NCI-H2107 (cell line): ENCODE measurements around the gene GPR137C.
A peak's percentile ranks its signal among the peaks of the same experiment; 100 is the strongest.

Experiments
- DNase-seq: peaks from one replicate; lab custom pipeline; 2025; lab: John Stamatoyannopoulos, UW

Gene GPR137C

DNA sequence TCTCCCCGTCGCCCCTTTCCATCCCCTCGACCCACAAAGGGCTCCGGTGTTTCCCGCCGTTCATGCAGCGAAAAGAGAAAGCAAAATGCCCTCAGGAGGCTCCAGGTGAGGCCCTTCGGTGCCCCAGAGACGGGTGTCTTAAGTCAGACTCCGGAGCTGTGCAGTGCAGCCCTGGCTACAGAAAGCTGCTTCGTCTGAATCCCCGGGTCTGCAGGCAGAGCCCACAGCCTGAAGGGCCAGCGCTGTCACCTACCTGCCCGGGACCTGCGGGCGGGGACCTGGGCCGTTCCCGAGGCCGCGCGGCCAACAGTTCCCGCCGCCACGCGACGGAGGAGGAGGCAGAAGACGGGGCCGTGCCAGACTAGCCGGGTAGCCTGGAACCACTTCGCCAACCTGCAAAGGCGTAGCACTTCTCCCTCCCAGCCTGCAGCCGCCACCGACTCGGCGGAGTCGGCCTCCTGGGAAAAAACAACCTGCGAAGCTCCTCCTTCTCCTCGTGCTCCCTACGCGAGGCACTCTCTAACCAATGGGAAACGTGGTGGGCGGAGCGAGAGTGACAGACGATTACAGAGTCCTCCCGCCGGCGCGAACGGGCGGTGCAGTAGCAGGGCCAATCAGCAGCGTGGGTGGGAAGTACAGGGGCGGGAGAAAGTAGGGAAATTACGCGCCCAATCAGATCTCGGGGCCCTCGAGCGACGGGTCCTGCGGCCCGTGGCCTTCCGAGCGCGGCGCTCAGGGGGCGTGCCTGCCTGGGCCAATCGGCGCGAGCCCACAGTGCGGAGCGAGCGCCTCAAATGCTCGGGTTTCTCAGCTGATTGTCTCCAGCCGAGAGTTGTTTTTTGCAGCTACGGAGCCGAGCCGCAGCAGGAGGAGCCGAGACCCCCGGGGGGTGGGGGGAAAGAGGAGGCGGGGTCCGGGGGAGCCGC is at the start of gene GPR137C, which contains the start of gene TXNDC16:
TSS of gene GPR137C (plus strand) at position 774 of the 926 bp plus-strand sequence. CDS start 312 bp downstream, outside the sequence.
TSS of gene TXNDC16 (minus strand) at position 443 of the 926 bp plus-strand sequence. CDS start 8,948 bp downstream, outside the sequence.
- peak; percentile 100 for DNase-seq

DNA sequence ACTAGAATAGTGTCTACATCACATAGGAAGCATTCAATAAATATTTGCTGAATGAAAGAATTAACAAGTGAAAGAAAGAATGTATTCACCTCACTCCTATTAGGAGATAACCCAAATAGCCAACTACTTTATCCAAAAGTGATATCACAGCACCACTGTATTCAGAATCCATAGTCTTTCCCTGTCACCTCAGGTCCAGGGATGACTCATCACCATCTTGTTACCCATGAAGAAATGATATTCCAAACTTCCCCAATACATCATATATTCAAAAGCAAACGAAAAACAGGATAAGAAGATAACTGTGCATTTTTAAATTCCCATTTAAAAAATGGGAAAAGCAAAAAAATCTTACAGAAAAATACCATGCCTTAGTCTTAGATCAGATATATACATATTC is 39.4 kb upstream of the GPR137C start:
- no peak for DNase-seq

- DNase-seq, result no peak
Measured at GRCh38 chr14:52514046-52514811, 38.4 kb upstream of the GPR137C start.

DNA sequence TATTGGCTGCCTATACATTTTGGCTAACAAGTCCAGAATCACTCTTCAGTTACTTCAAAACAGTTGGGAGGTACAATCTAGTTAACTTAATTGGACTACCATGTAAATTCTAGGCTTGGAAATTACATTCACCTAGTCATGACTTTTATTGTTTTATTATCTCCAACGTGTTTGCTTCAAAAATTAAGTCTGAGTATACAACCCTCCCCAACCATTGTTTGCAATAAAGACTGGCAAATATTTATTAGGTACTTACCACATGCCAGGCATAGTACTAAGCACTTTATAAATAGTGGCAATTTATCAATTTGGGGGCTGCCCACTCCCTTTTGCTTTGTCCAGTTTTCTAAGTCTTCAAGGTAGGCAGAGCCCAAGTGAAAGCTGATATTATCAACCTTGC is 30.6 kb upstream of the GPR137C start:
- DNase-seq, result no peak

- DNase-seq, result no peak
Measured at GRCh38 chr14:52522581-52523345, 29.9 kb upstream of the GPR137C start.

GRCh38 chr14:52527052-52527451 is 25.6 kb upstream of the GPR137C start:
- DNase-seq, result no peak

DNA sequence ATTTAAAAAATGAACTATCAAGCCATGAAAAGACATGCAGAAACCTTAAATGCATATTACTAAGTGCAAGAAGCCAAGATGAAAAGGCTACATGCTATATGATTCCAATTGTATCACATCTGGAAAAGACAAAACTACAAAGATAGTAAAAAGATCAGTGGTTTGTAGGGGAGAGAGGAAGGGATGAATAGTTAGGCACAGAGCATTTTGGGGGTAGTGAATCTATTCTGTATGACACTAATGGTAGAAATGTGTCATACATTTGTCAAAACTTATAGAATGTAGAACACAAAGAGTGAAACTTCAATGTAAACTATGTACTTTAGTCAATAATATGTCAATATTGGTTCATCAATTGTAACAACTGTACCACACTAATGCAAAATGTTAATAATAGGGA is 21.2 kb upstream of the GPR137C start:
- DNase-seq, result no peak

GRCh38 chr14:52536269-52536668 is 16.4 kb upstream of the GPR137C start:
- no peak for DNase-seq

GRCh38 chr14:52538623-52539022 is 14.0 kb upstream of the GPR137C start:
- DNase-seq, result no peak

DNA sequence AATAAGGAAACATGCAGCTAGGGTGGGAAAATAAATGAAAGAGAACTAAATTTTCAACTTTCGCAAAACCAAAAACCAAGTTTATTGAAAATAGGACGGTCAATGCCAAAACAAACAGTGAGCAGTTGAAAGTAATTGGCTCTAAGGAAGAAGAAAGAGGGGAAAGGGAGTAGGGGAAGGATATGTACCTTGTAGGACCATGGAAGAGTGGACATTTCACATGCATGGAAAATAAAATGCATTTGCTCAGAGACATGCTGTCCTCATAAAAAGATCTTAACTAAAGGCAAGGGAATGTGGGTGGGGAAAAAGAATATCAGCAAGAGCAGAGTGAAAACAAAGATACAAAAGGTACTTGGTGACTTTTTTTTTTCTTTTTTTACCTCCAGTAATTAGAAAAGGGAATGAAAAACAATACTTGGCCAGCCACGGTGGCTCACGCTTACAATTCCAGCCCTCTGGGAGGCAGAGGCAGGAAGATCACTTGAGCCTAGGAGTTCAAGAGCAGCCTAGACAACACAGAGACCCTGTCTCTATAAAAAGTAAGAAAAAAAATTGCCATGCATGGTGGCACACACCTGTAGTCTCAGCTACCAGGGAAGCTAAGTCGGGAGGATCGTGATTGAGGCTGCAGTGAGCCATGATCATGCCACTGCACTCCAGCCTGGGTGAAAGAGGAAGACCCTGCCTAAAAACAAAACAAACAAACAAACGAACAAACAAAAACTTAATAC is 6.9 kb upstream of the GPR137C start:
- no peak for DNase-seq

DNA sequence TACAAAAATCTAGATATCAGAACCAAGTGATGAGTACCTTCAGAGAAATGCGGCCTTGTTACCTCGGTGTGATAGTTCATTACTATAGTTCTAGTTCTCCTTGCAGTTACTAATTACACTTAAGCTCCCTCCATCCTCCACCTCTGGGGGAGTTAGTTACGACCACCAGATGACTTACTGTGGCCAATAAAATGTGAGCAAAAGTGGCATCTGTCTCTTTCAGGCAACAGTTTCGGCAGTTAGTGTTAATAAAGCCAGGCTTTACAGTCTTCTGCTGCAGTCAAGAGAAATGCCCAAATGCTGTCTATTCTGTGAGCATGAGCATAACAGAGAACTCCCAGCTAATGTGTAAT is 6.3 kb upstream of the GPR137C start:
- no peak for DNase-seq

- DNase-seq, result no peak
Measured at GRCh38 chr14:52547027-52547426, 5.6 kb upstream of the GPR137C start.

- no peak for DNase-seq
Measured at GRCh38 chr14:52547526-52547925, 5.1 kb upstream of the GPR137C start.

DNA sequence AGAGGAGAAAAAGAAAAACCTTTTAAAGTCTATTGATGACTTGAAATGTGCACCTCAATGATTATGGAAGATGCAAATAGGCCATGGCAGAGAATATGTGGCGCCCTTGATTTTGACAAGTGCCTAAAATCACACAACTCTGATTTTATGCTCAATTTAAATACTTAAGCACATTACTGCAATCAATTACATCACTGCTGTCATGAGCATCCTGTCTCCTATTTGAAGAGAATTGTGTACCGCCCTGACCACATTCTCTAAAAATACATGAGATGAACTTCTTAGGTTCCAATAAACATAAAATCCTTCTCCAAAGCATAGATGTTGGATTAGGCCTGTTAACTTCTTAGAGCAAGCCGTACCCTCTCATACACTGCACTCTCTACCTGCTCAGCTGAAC is 2.0 kb upstream of the GPR137C start:
- no peak for DNase-seq

GRCh38 chr14:52551205-52551604 is 1.4 kb upstream of the GPR137C start:
- DNase-seq, result no peak

DNA sequence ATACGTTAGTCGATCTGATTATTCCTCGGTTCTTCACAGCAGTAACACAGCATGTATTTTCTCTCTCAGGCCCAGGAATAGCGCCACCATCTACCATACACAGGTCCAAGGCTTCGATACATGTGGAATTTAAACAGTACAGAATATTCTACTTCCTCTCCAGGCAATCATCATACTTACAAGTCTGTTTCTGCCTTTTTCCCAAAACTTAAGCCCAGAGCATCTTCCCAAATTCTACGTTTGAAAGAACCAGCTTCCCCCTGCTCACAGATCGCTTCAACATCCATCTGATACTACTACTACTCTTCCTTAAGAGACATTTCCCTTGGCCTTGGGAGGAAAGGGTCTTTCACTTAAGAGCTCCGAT is 957 bp upstream of the GPR137C start:
- DNase-seq, result no peak

- peak; percentile 19 for DNase-seq
Measured at GRCh38 chr14:52553002-52553670, 500 bp downstream of the GPR137C start.

DNA sequence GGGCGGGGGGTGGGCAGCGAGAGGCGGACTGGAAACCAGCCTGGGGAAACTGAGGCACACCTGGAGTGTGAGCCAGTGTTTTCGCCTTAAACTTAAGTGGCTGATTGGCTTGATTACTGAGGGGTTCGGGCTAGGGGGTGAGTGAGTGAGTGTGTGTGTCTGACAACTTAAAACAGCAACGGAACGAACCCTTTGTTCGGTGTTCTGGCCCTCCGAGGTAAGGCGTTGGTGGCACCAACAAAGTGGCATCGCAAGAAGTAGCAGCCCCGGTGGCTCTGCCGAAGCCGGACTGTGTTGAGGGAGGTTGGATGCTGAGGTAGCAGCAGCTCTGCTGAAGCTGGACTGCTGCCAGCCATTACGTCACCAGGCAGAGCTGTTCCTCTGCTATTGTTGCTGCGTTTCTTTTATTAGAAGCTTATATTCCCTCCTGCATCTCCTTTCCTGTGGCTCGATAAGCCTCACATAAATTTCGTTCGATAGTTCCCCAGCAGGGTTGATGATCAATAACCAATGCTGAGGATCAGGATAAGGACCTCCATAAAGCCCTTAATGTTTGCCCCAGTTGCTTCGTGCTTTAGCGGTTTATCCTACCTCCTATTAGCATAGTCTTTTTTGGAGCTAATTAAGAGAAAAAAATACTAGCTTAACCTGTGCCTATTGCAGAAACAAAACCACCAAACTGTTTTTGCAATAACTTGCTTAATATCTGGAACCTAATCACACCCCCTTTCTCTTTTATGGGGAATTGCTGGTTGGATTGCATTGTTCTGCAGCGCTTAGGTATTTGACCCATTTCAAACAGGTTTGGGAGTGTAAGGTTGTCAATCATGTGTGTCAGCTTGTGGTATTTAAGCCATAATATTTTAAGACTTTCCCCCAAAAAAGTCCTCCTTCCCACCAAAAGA is 1.3 kb downstream of the GPR137C start:
- DNase-seq, result peak; percentile 83

- no peak for DNase-seq
Measured at GRCh38 chr14:52558688-52559087, 6.1 kb downstream of the GPR137C start.

- DNase-seq, result no peak
Measured at GRCh38 chr14:52563120-52563519, 10.5 kb downstream of the GPR137C start.
